ENCODE data around the gene FREM2.

- no peak for TF ChIP-seq CTCF (IDR thresholded peaks at IDR 0.05)
- TF ChIP-seq POLR2A (IDR thresholded peaks at IDR 0.05), result no peak
These were observed 10.9 kb downstream of the FREM2 start for GRCh38 chr13:38697628-38698333.
